Astrocyte (in vitro differentiated cells and primary cell): ENCODE measurements around the gene FOXP3. TPM values are rescaled to one million over a fixed set of nuclear protein-coding genes. Genes with fewer than 3 reads are reported as not detected.

Experiments
- DNase-seq: peaks from one replicate; pipeline ENCODE4 v3.0.0-alpha.2; 2010; ENCODE audit warnings: low read depth
- FAIRE-seq: peaks from 2 replicates; lab custom pipeline; 2011; peaks lifted over from hg19 to GRCh38; lab: Jason Lieb, UNC
- H2AFZ ChIP-seq: 2 replicates; pipeline ENCODE4 v1.6.0; 2012; ENCODE audit warnings: low read depth, low read length, inconsistent platforms
- H3K27ac ChIP-seq: 2 replicates; pipeline ENCODE4 v1.5.1; 2011; ENCODE audit warnings: low read depth, low read length, inconsistent platforms
- H3K27me3 ChIP-seq: 2 replicates; pipeline ENCODE4 v1.6.0; 2011; ENCODE audit warnings: low read length, inconsistent platforms; ENCODE audit not compliant: insufficient read depth
- H3K36me3 ChIP-seq: 2 replicates; pipeline ENCODE4 v1.5.1; 2011; ENCODE audit warnings: low read length, inconsistent platforms; ENCODE audit not compliant: insufficient read depth
- H3K4me1 ChIP-seq: 2 replicates; pipeline ENCODE4 v1.5.1; 2011; ENCODE audit warnings: low read length, inconsistent platforms; ENCODE audit not compliant: insufficient read depth
- H3K4me2 ChIP-seq: 2 replicates; pipeline ENCODE4 v1.6.0; 2012; ENCODE audit warnings: low read length, inconsistent platforms
- H3K4me3 ChIP-seq: 2 replicates; pipeline ENCODE4 v1.5.1; 2011; ENCODE audit warnings: low read depth, mild to moderate bottlenecking, low read length, inconsistent platforms; ENCODE audit not compliant: insufficient read depth
- H3K79me2 ChIP-seq: 2 replicates; pipeline ENCODE4 v1.6.0; 2012; ENCODE audit warnings: mild to moderate bottlenecking, low read length, inconsistent platforms; ENCODE audit not compliant: insufficient read depth
- H3K9ac ChIP-seq: 2 replicates; pipeline ENCODE4 v1.6.0; 2012; ENCODE audit warnings: mild to moderate bottlenecking, low read length, inconsistent platforms
- H3K9me3 ChIP-seq: 2 replicates; pipeline ENCODE4 v1.5.1; 2012; ENCODE audit warnings: low read depth, mild to moderate bottlenecking, low read length, inconsistent platforms; ENCODE audit not compliant: insufficient read depth
- H4K20me1 ChIP-seq: 2 replicates; pipeline ENCODE4 v1.6.0; 2012; ENCODE audit warnings: low read length, inconsistent platforms; ENCODE audit not compliant: insufficient read depth
- H3K27ac Mint-ChIP-seq: one replicate; pipeline ENCODE4 v1.8.0; 2021; ENCODE audit warnings: mild to moderate bottlenecking, mixed read lengths; ENCODE audit not compliant: unreplicated experiment
- H3K27me3 Mint-ChIP-seq: one replicate; pipeline ENCODE4 v1.8.0; 2021; ENCODE audit warnings: low read depth, mixed read lengths; ENCODE audit not compliant: unreplicated experiment
- H3K36me3 Mint-ChIP-seq: one replicate; pipeline ENCODE4 v1.8.0; 2021; ENCODE audit warnings: low read depth, mixed read lengths; ENCODE audit not compliant: unreplicated experiment
- H3K4me1 Mint-ChIP-seq: one replicate; pipeline ENCODE4 v1.8.0; 2021; ENCODE audit warnings: low read depth, mixed read lengths; ENCODE audit not compliant: unreplicated experiment
- H3K4me3 Mint-ChIP-seq: one replicate; pipeline ENCODE4 v1.8.0; 2021; ENCODE audit warnings: mild to moderate bottlenecking, moderate library complexity, mixed read lengths; ENCODE audit not compliant: unreplicated experiment
- H3K9me3 Mint-ChIP-seq: one replicate; pipeline ENCODE4 v1.8.0; 2021; ENCODE audit warnings: mild to moderate bottlenecking, mixed read lengths; ENCODE audit not compliant: unreplicated experiment
- EZH2 ChIP-seq: IDR thresholded peaks from 2 replicates; pipeline ENCODE4 v1.6.1; 2012; ENCODE audit warnings: mild to moderate bottlenecking, low read length, inconsistent platforms; ENCODE audit not compliant: insufficient read depth
- total RNA-seq: library from RNA; stranded (reverse); gene quantifications from 2 replicates; pipeline ENCODE4 v1.2.1, GENCODE V29; 2021
- TF ChIP-seq, protein P1 (sequence below): IDR thresholded peaks from 2 replicates; pipeline ENCODE4 v1.5.1; 2011; ENCODE audit warnings: low read depth, mild to moderate bottlenecking, inconsistent platforms, low read length, moderate library complexity; ENCODE audit not compliant: insufficient read depth

Gene FOXP3
- total RNA-seq, 1 donor from 2014 or later, result 0.09 TPM

- Mint-ChIP-seq H3K36me3 (no peaks in the 10 kb centered on the region), H3K4me1 (peaks cover 11% of the 10 kb centered on the region), H3K4me3 (peak overlapping the region; percentile 83), H3K9me3 (no peaks in the 10 kb centered on the region), H3K27ac (peak overlapping the region; percentile 68), H3K27me3 (no peaks in the 10 kb centered on the region)
- Histone ChIP-seq H3K9me3 (no peaks in the 10 kb centered on the region), H3K4me1 (peaks cover 16% of the 10 kb centered on the region), H3K79me2 (peaks cover 29% of the 10 kb centered on the region), H3K4me2 (peak overlapping the region; percentile 77), H3K27me3 (no peaks in the 10 kb centered on the region), H4K20me1 (peaks cover 37% of the 10 kb centered on the region), H3K9ac (no peak overlapping the region), H3K27ac (no peak overlapping the region), H3K4me3 (no peak overlapping the region), H3K36me3 (no peaks in the 10 kb centered on the region), H2AFZ (no peak overlapping the region)
- TF ChIP-seq, protein P1, sequence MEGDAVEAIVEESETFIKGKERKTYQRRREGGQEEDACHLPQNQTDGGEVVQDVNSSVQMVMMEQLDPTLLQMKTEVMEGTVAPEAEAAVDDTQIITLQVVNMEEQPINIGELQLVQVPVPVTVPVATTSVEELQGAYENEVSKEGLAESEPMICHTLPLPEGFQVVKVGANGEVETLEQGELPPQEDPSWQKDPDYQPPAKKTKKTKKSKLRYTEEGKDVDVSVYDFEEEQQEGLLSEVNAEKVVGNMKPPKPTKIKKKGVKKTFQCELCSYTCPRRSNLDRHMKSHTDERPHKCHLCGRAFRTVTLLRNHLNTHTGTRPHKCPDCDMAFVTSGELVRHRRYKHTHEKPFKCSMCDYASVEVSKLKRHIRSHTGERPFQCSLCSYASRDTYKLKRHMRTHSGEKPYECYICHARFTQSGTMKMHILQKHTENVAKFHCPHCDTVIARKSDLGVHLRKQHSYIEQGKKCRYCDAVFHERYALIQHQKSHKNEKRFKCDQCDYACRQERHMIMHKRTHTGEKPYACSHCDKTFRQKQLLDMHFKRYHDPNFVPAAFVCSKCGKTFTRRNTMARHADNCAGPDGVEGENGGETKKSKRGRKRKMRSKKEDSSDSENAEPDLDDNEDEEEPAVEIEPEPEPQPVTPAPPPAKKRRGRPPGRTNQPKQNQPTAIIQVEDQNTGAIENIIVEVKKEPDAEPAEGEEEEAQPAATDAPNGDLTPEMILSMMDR, result no peak
- TF ChIP-seq EZH2, result no peak
- DNase-seq (no peak), FAIRE-seq (no peak)
Observed at GRCh38 chrX:49271341-49271740, 6.8 kb upstream of the FOXP3 start.

GRCh38 chrX:49270249-49270921 lies 5.9 kb upstream of the FOXP3 start:
- peak overlapping the region; percentile 83 for H3K4me3 Mint-ChIP-seq
- peak overlapping the region; percentile 47 for H2AFZ ChIP-seq

More at GRCh38 chrX:49270249-49270921, 5.9 kb upstream of the FOXP3 start:
- no peaks in the 10 kb centered on the region for H3K9me3 Mint-ChIP-seq
- H3K27ac ChIP-seq, result peak overlapping the region; percentile 99
- peaks cover 11% of the 10 kb centered on the region for H3K4me1 Mint-ChIP-seq
- no peaks in the 10 kb centered on the region for H3K36me3 Mint-ChIP-seq
- H3K4me2 ChIP-seq, result peak overlapping the region; percentile 77
- no peak for FAIRE-seq
- DNase-seq, result no peak
- no peak overlapping the region for H3K27ac Mint-ChIP-seq
- peak overlapping the region; percentile 81 for H3K4me3 ChIP-seq
- H3K36me3 ChIP-seq, result no peaks in the 10 kb centered on the region
- no peaks in the 10 kb centered on the region for H3K27me3 Mint-ChIP-seq
- H3K4me1 ChIP-seq, result peaks cover 16% of the 10 kb centered on the region
- H4K20me1 ChIP-seq, result peaks cover 29% of the 10 kb centered on the region
- no peaks in the 10 kb centered on the region for H3K27me3 ChIP-seq
- no peaks in the 10 kb centered on the region for H3K9me3 ChIP-seq
- H3K79me2 ChIP-seq, result peaks cover 29% of the 10 kb centered on the region
- TF ChIP-seq, protein P1, result no peak
- no peak for TF ChIP-seq EZH2
- peak overlapping the region; percentile 98 for H3K9ac ChIP-seq
